Measurements from ENCODE around the gene ZNF280C. TPM values are rescaled to one million over a fixed set of nuclear protein-coding genes. Genes with fewer than 3 reads are reported as not detected.
A peak's percentile ranks its signal among the peaks of the same experiment; 100 is the strongest.

The ZNF280C gene
- polyA plus RNA-seq, 3 donors = 5.2 to 8.8 (median 7.0) TPM

GRCh38 chrX:130179579-130180215, 89.0 kb downstream of the ZNF280C start:
- DNase-seq = no peak

GRCh38 chrX:130179170-130179569, 89.5 kb downstream of the ZNF280C start:
- DNase-seq = no peak

- no peak for DNase-seq
Observed at GRCh38 chrX:130176942-130177341, 91.8 kb downstream of the ZNF280C start.

- no peak for DNase-seq
Observed at GRCh38 chrX:130176354-130176776, 92.3 kb downstream of the ZNF280C start.

GRCh38 chrX:130174937-130175336, 93.8 kb downstream of the ZNF280C start:
- no peak for DNase-seq

GRCh38 chrX:130174045-130174704, 94.5 kb downstream of the ZNF280C start:
- DNase-seq = no peak

GRCh38 chrX:130173190-130173895, 95.4 kb downstream of the ZNF280C start:
- no peak for DNase-seq

GRCh38 chrX:130172127-130172845, 96.4 kb downstream of the ZNF280C start:
- no peak for DNase-seq

GRCh38 chrX:130171446-130172126, 97.1 kb downstream of the ZNF280C start, which contains the start of gene RAB33A:
TSS of gene RAB33A (plus strand) at chrX:130171962. CDS start at chrX:130172063, 101 bp downstream.
- no peak for DNase-seq

- DNase-seq = no peak
Observed at GRCh38 chrX:130170752-130171445, 97.8 kb downstream of the ZNF280C start.

- no peak for DNase-seq
Observed at GRCh38 chrX:130167040-130167439, 101.7 kb downstream of the ZNF280C start.

- DNase-seq = no peak
Observed at GRCh38 chrX:130166503-130166777, 102.3 kb downstream of the ZNF280C start.

GRCh38 chrX:130165703-130166502, 102.8 kb downstream of the ZNF280C start, which contains the start of gene AIFM1:
TSS of gene AIFM1 (minus strand) at chrX:130165841. CDS start at chrX:130165656, 185 bp downstream.
- peak; percentile 90 for DNase-seq

- no peak for DNase-seq
Observed at GRCh38 chrX:130165181-130165702, 103.5 kb downstream of the ZNF280C start.

- no peak for DNase-seq
Observed at GRCh38 chrX:130163398-130163797, 105.3 kb downstream of the ZNF280C start.

GRCh38 chrX:130162094-130162735, 106.5 kb downstream of the ZNF280C start:
- DNase-seq = no peak

GRCh38 chrX:130159776-130160175, 108.9 kb downstream of the ZNF280C start:
- no peak for DNase-seq

- DNase-seq = no peak
Observed at GRCh38 chrX:130158311-130158710, 110.4 kb downstream of the ZNF280C start.

- no peak for DNase-seq
Observed at GRCh38 chrX:130155564-130155963, 113.1 kb downstream of the ZNF280C start.
